Tibial nerve (tissue), 4 donors: ENCODE data around the gene GAP43. TPM values are rescaled to one million over a fixed set of nuclear protein-coding genes. Genes with fewer than 3 reads are reported as not detected.

Experiments
- DNase-seq, 2 donors: peaks; one replicate each; pipeline ENCODE4 v3.0.0-alpha.2; 2019; ENCODE audit warnings: low spot score in 2 of 2
- H3K27ac ChIP-seq, 4 donors: fragments of 200-600 bp; sonication (generic) in 3 of 4; one replicate each; pipeline ENCODE4 v1.5.1; 2017 to 2019; ENCODE audit warnings: mild to moderate bottlenecking in 1 of 4
- H3K27me3 ChIP-seq, 2 donors: fragments of 200-600 bp; sonication (generic) in 1 of 2; one replicate each; pipeline versions ENCODE4 v1.5.1 to v1.6.0; 2017 to 2019
- H3K36me3 ChIP-seq, 3 donors: fragments of 200-600 bp; sonication (generic); one replicate each; pipeline ENCODE4 v1.5.1; 2018 to 2019
- H3K4me1 ChIP-seq, 4 donors: fragments of 200-600 bp; sonication (generic) in 3 of 4; one replicate each; pipeline ENCODE4 v1.5.1; 2017 to 2019
- H3K4me3 ChIP-seq, 4 donors: fragments of 200-600 bp; sonication (generic) in 3 of 4; one replicate each; pipeline ENCODE4 v1.5.1; 2017 to 2019; ENCODE audit warnings: mild to moderate bottlenecking in 1 of 4, moderate library complexity in 1 of 4
- H3K9me3 ChIP-seq, 4 donors: fragments of 200-600 bp; sonication (generic) in 3 of 4; one replicate each; pipeline ENCODE4 v1.5.1; 2017 to 2019
- EP300 ChIP-seq, 2 donors: sonication (generic); formaldehyde crosslinking; IDR thresholded peaks; one replicate each; pipeline ENCODE4 v1.6.1; 2017; ENCODE audit warnings: antibody characterized with exemption in 2 of 2, mild to moderate bottlenecking in 1 of 2
- POLR2A ChIP-seq, 2 donors: fragments of 450-650 bp; IDR thresholded peaks; one replicate each; pipeline ENCODE4 v1.6.1; 2017; ENCODE audit warnings: antibody characterized with exemption in 2 of 2, mild to moderate bottlenecking in 2 of 2, moderate library complexity in 2 of 2
- WGBS, 2 donors: methylation state at CpG; one replicate each; pipeline ENCODE4 v1.1.5; 2018; 5-methylcytosine and 5-hydroxymethylcytosine counted together
- total RNA-seq, 4 donors: library from RNA; depleted of rRNA; stranded (reverse); fragments of >200 nt; gene quantifications; one replicate each; pipeline ENCODE4 v1.1.0, GENCODE V29; 2016
- TF ChIP-seq, protein P1 (sequence below), 5 experiments: fragments of 200-600 bp in 3 of 5; fragments of 450-650 bp in 2 of 5; sonication (generic) in 3 of 5; IDR thresholded peaks; one replicate each; pipeline ENCODE4 v1.5.1; 2016 to 2019; ENCODE audit warnings: antibody characterized with exemption in 5 of 5, mild to moderate bottlenecking in 3 of 5, moderate library complexity in 2 of 5

GAP43 gene
- total RNA-seq, 4 donors from 2014 or later = 2.4 to 15.3 (median 6.0) TPM

DNA sequence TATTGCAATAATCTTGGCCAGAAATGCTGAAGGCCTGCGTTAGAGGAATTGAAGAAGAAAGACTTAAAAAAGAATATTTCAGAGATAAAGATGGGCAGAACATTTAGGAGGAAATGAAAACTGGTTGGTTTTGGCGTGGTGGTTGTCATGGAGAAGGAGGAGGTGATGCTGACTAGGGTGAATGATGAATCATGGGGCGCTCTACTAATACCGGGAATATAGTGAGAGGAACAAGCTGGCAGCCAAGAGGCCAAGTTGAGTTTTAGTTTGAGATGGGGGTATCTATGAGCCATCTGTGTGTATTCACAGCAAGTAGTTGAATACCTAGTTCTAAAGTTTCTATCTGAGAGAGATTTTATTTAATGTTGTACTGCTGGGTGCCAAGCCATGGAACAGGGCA, 6.8 kb upstream of the GAP43 start:
- H3K9me3 ChIP-seq = no peaks in the 10 kb centered on the region
- H3K4me3 ChIP-seq = no peak overlapping the region
- TF ChIP-seq, protein P1, sequence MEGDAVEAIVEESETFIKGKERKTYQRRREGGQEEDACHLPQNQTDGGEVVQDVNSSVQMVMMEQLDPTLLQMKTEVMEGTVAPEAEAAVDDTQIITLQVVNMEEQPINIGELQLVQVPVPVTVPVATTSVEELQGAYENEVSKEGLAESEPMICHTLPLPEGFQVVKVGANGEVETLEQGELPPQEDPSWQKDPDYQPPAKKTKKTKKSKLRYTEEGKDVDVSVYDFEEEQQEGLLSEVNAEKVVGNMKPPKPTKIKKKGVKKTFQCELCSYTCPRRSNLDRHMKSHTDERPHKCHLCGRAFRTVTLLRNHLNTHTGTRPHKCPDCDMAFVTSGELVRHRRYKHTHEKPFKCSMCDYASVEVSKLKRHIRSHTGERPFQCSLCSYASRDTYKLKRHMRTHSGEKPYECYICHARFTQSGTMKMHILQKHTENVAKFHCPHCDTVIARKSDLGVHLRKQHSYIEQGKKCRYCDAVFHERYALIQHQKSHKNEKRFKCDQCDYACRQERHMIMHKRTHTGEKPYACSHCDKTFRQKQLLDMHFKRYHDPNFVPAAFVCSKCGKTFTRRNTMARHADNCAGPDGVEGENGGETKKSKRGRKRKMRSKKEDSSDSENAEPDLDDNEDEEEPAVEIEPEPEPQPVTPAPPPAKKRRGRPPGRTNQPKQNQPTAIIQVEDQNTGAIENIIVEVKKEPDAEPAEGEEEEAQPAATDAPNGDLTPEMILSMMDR (IDR thresholded peaks at IDR 0.05) = no peak
- no peak for TF ChIP-seq POLR2A (IDR thresholded peaks at IDR 0.05)
- TF ChIP-seq EP300 (IDR thresholded peaks at IDR 0.05) = no peak
- H3K27ac ChIP-seq = no peak overlapping the region
- no peak for DNase-seq
- H3K27me3 ChIP-seq = no peaks in the 10 kb centered on the region
- no peaks in the 10 kb centered on the region for H3K4me1 ChIP-seq
- no peaks in the 10 kb centered on the region for H3K36me3 ChIP-seq
- WGBS, 2 donors = 90 to 93% methylated on average over 4 of the region's 4 CpGs

GRCh38 chr3:115617591-115617990, 5.7 kb upstream of the GAP43 start:
- H3K27ac ChIP-seq = no peak overlapping the region
- H3K4me3 ChIP-seq = no peak overlapping the region
- no peaks in the 10 kb centered on the region for H3K4me1 ChIP-seq
- TF ChIP-seq EP300 (IDR thresholded peaks at IDR 0.05) (no peak), POLR2A (IDR thresholded peaks at IDR 0.05) (no peak)
- TF ChIP-seq, protein P1 (IDR thresholded peaks at IDR 0.05) = no peak
- no peaks in the 10 kb centered on the region for H3K36me3 ChIP-seq
- no peak for DNase-seq
- H3K27me3 ChIP-seq = no peaks in the 10 kb centered on the region
- WGBS, 2 donors = 71 to 78% methylated on average over 1 of the region's 1 CpG
- H3K9me3 ChIP-seq = no peaks in the 10 kb centered on the region

DNA sequence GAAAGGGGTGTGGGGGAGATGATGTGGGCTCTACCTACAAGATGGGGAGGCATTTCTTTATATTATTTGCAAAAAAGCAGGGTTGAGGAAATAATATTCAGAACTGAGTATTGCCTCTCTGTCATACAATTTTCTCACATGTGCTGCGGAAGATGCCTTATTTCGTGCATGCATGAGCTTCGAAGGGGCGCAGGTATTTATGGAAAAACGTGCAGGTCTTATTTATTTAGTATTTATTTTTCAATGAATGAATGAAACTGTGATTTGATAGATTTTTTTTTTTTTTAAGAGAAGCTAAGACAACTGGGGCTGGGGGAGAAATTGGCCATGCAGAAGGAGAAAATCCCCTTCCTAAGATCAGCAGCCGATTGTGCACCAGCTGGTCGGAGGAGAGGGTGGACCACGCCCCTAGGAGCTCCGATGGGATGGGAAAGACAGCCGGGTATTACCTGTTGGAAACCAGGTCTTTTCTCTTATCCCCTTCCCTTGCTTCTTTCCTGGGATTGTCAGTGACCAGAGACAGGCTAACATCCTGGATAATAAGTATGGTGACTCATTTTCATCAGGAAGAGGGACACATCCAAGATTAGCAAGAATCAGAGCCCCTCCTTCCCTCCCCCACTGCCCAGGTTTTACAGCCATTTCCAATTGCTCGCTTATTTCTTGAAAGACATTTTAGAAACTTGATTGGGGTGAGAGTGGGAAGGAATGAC, 875 bp downstream of the GAP43 start:
- no peak for DNase-seq
- Histone ChIP-seq H3K4me1 (peaks cover 0 to 28% (median 4%) of the 10 kb centered on the region in 4 donors), H3K36me3 (no peaks in the 10 kb centered on the region), H3K27ac (peak overlapping the region in 2 of 4 donors; percentile 38 to 52), H3K9me3 (no peaks in the 10 kb centered on the region), H3K4me3 (peak overlapping the region in 3 of 4 donors; percentile 31 to 47 (median 43)), H3K27me3 (peaks cover 0 to 10% of the 10 kb centered on the region in 2 donors)
- 11 to 12% methylated on average over 11 of the region's 11 CpGs for WGBS, 2 donors
- TF ChIP-seq EP300 (IDR thresholded peaks at IDR 0.05) (no peak), POLR2A (IDR thresholded peaks at IDR 0.05) (no peak)
- TF ChIP-seq, protein P1 (IDR thresholded peaks at IDR 0.05) = no peak

DNA sequence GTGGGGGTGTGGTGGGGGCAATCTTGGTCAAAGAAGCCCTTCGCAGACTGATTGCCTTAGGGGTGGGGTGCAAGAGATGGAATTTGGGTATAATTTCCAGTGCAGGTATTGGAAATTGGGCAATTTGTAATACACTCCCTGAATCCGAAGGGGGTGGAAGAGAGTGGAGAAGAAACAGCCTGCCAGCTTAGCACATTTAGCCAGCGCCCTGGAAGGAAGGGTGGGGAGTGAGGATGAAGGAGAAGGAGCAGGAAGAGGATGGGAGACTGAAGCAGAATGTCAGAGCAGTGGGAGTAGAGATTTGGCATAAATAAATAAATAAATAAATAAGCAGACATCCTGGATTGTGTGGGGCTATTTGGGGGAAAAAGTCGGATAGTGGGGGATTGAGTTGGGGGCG, 1.6 kb downstream of the GAP43 start:
- H3K27ac ChIP-seq = peak overlapping the region in 1 of 4 donors; percentile 52
- H3K9me3 ChIP-seq = no peaks in the 10 kb centered on the region
- peak overlapping the region in 2 of 4 donors; percentile 43 to 47 for H3K4me3 ChIP-seq
- peaks cover 0 to 10% of the 10 kb centered on the region in 2 donors for H3K27me3 ChIP-seq
- WGBS, 2 donors = 36 to 41% methylated on average over 5 of the region's 5 CpGs
- no peaks in the 10 kb centered on the region for H3K36me3 ChIP-seq
- TF ChIP-seq POLR2A (IDR thresholded peaks at IDR 0.05) (no peak), EP300 (IDR thresholded peaks at IDR 0.05) (no peak)
- TF ChIP-seq, protein P1 (IDR thresholded peaks at IDR 0.05) = no peak
- peaks cover 0 to 28% (median 4%) of the 10 kb centered on the region in 4 donors for H3K4me1 ChIP-seq
- no peak for DNase-seq

DNA sequence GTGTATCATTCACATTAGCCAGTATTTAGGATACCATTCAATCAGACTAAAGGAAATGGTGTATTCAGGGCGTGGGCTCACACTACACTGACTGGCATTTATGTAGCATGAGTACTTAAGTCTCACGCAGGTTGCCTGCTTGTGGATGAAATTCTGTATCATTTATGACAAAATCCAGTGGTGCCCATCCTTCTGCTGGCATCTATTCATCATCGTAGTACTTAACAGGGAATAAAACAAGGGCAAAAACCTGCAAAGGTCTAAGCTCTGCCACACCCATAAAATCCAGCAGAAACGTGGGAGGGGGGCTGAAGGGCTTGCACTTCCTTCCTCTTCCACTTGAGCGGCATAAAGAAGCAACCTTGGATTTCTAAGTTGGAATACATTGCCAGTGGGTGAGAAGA, 2.7 kb downstream of the GAP43 start:
- DNase-seq = no peak
- Histone ChIP-seq H3K36me3 (no peaks in the 10 kb centered on the region), H3K9me3 (no peaks in the 10 kb centered on the region), H3K4me1 (peaks cover 0 to 28% (median 4%) of the 10 kb centered on the region in 4 donors), H3K27ac (no peak overlapping the region), H3K27me3 (peaks cover 0 to 10% of the 10 kb centered on the region in 2 donors), H3K4me3 (no peak overlapping the region)
- WGBS, 2 donors = 40 to 47% methylated on average over 5 of the region's 5 CpGs
- TF ChIP-seq, protein P1 (IDR thresholded peaks at IDR 0.05) = no peak
- TF ChIP-seq POLR2A (IDR thresholded peaks at IDR 0.05) (no peak), EP300 (IDR thresholded peaks at IDR 0.05) (no peak)
